ENCODE measurements around the gene SNRNP35.

- no peak for TF ChIP-seq CTCF (IDR thresholded peaks at IDR 0.05)
- no peak for TF ChIP-seq POLR2A (IDR thresholded peaks at IDR 0.05)
These were observed 7.3 kb upstream of the SNRNP35 start for GRCh38 chr12:123450636-123451035.

Measured in testis (tissue), 2 donors.